Measurements from ENCODE around the gene LBP.

DNA sequence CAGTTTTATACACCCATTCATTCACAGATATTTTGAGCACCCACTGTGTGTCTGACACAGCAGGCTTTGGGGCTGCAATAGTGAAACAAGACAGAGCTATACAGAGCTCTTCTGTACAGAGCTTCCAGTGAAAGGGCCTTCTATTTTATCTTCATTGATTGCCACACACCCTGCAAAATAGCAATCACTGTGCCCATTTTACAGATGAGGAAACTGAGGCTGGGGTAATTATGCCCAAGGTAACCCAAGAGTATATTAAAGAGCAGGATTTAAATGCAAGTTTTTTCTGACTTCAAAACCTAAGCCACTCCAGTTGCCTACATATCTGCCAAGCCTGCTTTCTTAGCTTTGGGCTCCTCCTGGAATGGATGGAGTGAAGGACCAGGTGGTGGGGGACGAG lies 37.8 kb upstream of the LBP start:
- TF ChIP-seq, protein P1, sequence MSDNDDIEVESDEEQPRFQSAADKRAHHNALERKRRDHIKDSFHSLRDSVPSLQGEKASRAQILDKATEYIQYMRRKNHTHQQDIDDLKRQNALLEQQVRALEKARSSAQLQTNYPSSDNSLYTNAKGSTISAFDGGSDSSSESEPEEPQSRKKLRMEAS (IDR thresholded peaks at IDR 0.05), result no peak
- no peak for TF ChIP-seq POLR2AphosphoS5 (IDR thresholded peaks at IDR 0.05; ENCODE audit: low read depth, low read length)
- no peak for TF ChIP-seq EGR1 (IDR thresholded peaks at IDR 0.05; ENCODE audit: low read depth)
- TF ChIP-seq, protein P2, sequence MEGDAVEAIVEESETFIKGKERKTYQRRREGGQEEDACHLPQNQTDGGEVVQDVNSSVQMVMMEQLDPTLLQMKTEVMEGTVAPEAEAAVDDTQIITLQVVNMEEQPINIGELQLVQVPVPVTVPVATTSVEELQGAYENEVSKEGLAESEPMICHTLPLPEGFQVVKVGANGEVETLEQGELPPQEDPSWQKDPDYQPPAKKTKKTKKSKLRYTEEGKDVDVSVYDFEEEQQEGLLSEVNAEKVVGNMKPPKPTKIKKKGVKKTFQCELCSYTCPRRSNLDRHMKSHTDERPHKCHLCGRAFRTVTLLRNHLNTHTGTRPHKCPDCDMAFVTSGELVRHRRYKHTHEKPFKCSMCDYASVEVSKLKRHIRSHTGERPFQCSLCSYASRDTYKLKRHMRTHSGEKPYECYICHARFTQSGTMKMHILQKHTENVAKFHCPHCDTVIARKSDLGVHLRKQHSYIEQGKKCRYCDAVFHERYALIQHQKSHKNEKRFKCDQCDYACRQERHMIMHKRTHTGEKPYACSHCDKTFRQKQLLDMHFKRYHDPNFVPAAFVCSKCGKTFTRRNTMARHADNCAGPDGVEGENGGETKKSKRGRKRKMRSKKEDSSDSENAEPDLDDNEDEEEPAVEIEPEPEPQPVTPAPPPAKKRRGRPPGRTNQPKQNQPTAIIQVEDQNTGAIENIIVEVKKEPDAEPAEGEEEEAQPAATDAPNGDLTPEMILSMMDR (IDR thresholded peaks at IDR 0.05 in 2 of 3, conservative IDR thresholded peaks at IDR 0.05 in 1 of 3; ENCODE audit: borderline replicate concordance in 1 of 3, insufficient read depth in 1 of 3, low read depth in 2 of 3, low read length in 2 of 3), result no peak
- no peak for TF ChIP-seq CEBPB (IDR thresholded peaks at IDR 0.05; ENCODE audit: low read depth)
- TF ChIP-seq EZH2 (IDR thresholded peaks at IDR 0.05), result no peak
- TF ChIP-seq, protein P3, sequence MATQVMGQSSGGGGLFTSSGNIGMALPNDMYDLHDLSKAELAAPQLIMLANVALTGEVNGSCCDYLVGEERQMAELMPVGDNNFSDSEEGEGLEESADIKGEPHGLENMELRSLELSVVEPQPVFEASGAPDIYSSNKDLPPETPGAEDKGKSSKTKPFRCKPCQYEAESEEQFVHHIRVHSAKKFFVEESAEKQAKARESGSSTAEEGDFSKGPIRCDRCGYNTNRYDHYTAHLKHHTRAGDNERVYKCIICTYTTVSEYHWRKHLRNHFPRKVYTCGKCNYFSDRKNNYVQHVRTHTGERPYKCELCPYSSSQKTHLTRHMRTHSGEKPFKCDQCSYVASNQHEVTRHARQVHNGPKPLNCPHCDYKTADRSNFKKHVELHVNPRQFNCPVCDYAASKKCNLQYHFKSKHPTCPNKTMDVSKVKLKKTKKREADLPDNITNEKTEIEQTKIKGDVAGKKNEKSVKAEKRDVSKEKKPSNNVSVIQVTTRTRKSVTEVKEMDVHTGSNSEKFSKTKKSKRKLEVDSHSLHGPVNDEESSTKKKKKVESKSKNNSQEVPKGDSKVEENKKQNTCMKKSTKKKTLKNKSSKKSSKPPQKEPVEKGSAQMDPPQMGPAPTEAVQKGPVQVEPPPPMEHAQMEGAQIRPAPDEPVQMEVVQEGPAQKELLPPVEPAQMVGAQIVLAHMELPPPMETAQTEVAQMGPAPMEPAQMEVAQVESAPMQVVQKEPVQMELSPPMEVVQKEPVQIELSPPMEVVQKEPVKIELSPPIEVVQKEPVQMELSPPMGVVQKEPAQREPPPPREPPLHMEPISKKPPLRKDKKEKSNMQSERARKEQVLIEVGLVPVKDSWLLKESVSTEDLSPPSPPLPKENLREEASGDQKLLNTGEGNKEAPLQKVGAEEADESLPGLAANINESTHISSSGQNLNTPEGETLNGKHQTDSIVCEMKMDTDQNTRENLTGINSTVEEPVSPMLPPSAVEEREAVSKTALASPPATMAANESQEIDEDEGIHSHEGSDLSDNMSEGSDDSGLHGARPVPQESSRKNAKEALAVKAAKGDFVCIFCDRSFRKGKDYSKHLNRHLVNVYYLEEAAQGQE (IDR thresholded peaks at IDR 0.05; ENCODE audit: low read depth), result no peak
- TF ChIP-seq FOSL1 (IDR thresholded peaks at IDR 0.05; ENCODE audit: low read depth), result no peak
- no peak for TF ChIP-seq RAD21 (IDR thresholded peaks at IDR 0.05; ENCODE audit: low read depth)
- TF ChIP-seq JUND (IDR thresholded peaks at IDR 0.05), result no peak
- TF ChIP-seq, protein P4, sequence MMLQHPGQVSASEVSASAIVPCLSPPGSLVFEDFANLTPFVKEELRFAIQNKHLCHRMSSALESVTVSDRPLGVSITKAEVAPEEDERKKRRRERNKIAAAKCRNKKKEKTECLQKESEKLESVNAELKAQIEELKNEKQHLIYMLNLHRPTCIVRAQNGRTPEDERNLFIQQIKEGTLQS (IDR thresholded peaks at IDR 0.05), result no peak
- no peak for TF ChIP-seq ZFX (IDR thresholded peaks at IDR 0.05)

Measured in HCT116 (cell line).